Head of caudate nucleus (tissue), 42 donors: Measurements from ENCODE around the gene GP1BB.

Experiments used
- DNase-seq, 42 donors: peaks; one replicate each; pipeline versions ENCODE4 v3.0.0 to v3.0.0-alpha.2; 2020 to 2021; ENCODE audit warnings: mixed read lengths in 7 of 42
- intact Hi-C: fragments of 100-400 bp; cut with DNase I; formaldehyde crosslinking; loops from one replicate; pipeline ENCODE4 v1.15.0; 2022

The GP1BB gene

GRCh38 chr22:19709063-19709769 lies 14.1 kb upstream of the GP1BB start:
- intact Hi-C loops: no loop called here
- peak in 1 of 42 donors; percentile 3 for DNase-seq

- no peak for DNase-seq
- intact Hi-C loops: no loop called here
These were observed 13.1 kb upstream of the GP1BB start for GRCh38 chr22:19710020-19710768.

- DNase-seq: no peak
- intact Hi-C loops: no loop called here
These were observed 12.6 kb upstream of the GP1BB start for GRCh38 chr22:19710769-19711106.

- intact Hi-C loops: no loop called here
- no peak for DNase-seq
These were observed 10.1 kb upstream of the GP1BB start for GRCh38 chr22:19713245-19713644.

GRCh38 chr22:19713650-19714311 lies 9.6 kb upstream of the GP1BB start:
- DNase-seq: no peak
- intact Hi-C loops: no loop called here

GRCh38 chr22:19714312-19715187 lies 8.8 kb upstream of the GP1BB start, which contains the start of gene SEPTIN5:
Gene SEPTIN5 (plus strand): TSS chr22:19714503. CDS start chr22:19714589, 86 bp downstream.
- intact Hi-C loops: no loop called here
- DNase-seq: peak in 2 of 42 donors; percentile 21 to 53

GRCh38 chr22:19715188-19715930 lies 8.0 kb upstream of the GP1BB start:
- no peak for DNase-seq
- intact Hi-C loops: no loop called here

- intact Hi-C loops: no loop called here
- DNase-seq: peak in 1 of 42 donors; percentile 23
These were observed 7.1 kb upstream of the GP1BB start for GRCh38 chr22:19716041-19716828.

GRCh38 chr22:19716829-19717105 lies 6.6 kb upstream of the GP1BB start:
- intact Hi-C loops: no loop called here
- DNase-seq: no peak

- DNase-seq: no peak
These were observed 6.2 kb upstream of the GP1BB start for GRCh38 chr22:19717181-19717580.

GRCh38 chr22:19717691-19718455 lies 5.5 kb upstream of the GP1BB start:
- DNase-seq: peak; percentile 33 to 89 (median 78)

More at GRCh38 chr22:19717181-19717580, 6.2 kb upstream of the GP1BB start:
- intact Hi-C loops: no loop called here

GRCh38 chr22:19718456-19719049 lies 4.8 kb upstream of the GP1BB start:
- no peak for DNase-seq
- intact Hi-C loops: loop anchor here (2.0 kb wide), 1 partner anchor 38 kb away; no protein-coding TSS in a partner anchor

More at GRCh38 chr22:19717691-19718455, 5.5 kb upstream of the GP1BB start:
- intact Hi-C loops: loop anchor here (2.0 kb wide), 1 partner anchor 37 kb away; no protein-coding TSS in a partner anchor

- peak in 28 of 42 donors; percentile 26 to 72 (median 54) for DNase-seq
- intact Hi-C loops: loop anchor here (2.0 kb wide), 1 partner anchor 38 kb away; no protein-coding TSS in a partner anchor
These were observed 4.3 kb upstream of the GP1BB start for GRCh38 chr22:19719050-19719482.

GRCh38 chr22:19719488-19720021 lies 3.8 kb upstream of the GP1BB start:
- intact Hi-C loops: loop anchor here (2.0 kb wide), 1 partner anchor 39 kb away; no protein-coding TSS in a partner anchor
- no peak for DNase-seq

GRCh38 chr22:19720150-19720827 lies 3.0 kb upstream of the GP1BB start:
- intact Hi-C loops: no loop called here
- no peak for DNase-seq

- intact Hi-C loops: no loop called here
- no peak for DNase-seq
These were observed 2.4 kb upstream of the GP1BB start for GRCh38 chr22:19720999-19721329.
